AG10803 (cell line): Measurements from ENCODE around the gene RUVBL1.
A peak's percentile ranks its signal among the peaks of the same experiment; 100 is the strongest.

Experiments
- DNase-seq: peaks from one replicate; pipeline ENCODE4 v3.0.0; 2010; ENCODE audit warnings: low read depth
- H3K4me3 ChIP-seq: 2 replicates; pipeline ENCODE4 v1.5.1; 2011; ENCODE audit warnings: mild to moderate bottlenecking, low read length, control low read depth
- TF ChIP-seq, protein P1 (sequence below): conservative IDR thresholded peaks from 2 replicates; pipeline ENCODE4 v1.5.1; 2011; ENCODE audit warnings: mild to moderate bottlenecking, low read length, control low read depth, inconsistent platforms

RUVBL1 gene

GRCh38 chr3:128095222-128095703, 28.3 kb downstream of the RUVBL1 start:
- no peak overlapping the region for H3K4me3 ChIP-seq
- peak; percentile 94 for DNase-seq
- TF ChIP-seq, protein P1, sequence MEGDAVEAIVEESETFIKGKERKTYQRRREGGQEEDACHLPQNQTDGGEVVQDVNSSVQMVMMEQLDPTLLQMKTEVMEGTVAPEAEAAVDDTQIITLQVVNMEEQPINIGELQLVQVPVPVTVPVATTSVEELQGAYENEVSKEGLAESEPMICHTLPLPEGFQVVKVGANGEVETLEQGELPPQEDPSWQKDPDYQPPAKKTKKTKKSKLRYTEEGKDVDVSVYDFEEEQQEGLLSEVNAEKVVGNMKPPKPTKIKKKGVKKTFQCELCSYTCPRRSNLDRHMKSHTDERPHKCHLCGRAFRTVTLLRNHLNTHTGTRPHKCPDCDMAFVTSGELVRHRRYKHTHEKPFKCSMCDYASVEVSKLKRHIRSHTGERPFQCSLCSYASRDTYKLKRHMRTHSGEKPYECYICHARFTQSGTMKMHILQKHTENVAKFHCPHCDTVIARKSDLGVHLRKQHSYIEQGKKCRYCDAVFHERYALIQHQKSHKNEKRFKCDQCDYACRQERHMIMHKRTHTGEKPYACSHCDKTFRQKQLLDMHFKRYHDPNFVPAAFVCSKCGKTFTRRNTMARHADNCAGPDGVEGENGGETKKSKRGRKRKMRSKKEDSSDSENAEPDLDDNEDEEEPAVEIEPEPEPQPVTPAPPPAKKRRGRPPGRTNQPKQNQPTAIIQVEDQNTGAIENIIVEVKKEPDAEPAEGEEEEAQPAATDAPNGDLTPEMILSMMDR: peak; percentile 87

DNA sequence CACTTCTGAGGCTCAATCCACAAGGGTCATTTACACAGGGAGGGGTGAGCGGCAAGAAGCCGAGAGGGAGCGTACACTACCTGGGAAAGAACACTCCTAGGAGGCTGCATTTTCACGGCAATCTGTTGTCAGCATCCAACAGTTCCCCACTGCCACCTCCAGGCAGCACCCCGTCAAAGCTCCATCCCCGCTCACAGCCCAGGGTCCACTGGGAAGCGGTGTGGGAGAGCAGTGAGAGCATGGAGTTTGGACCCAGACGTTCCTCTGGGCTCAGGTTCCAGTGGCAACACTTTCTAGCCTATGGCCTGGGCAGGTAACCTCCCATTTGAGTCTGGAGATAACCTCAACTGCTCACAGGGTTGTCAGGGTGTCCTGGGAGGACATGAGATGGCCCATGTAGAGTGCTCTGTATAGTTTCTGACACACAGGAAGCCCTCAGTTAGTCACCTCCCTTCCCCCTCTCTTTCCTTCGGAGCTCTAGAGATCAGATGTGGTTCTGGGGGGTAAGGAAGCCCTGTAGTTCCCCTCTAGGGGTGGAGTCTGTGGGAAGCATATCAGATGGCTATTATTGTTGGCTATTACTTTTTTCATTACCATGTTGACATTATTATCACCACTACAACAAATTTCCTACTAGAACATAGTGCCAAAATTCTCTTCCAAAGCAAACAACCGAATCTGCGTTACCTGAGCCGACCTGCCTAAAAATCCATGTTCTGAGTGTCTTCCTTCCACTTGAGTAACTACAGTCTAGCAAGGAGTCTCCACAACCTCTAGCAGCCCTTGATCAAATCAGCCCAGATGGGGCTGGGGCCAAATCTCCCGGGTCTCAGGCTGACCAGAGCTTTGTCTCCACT, 29.1 kb downstream of the RUVBL1 start:
- TF ChIP-seq, protein P1: no peak
- H3K4me3 ChIP-seq: no peak overlapping the region
- DNase-seq: no peak

GRCh38 chr3:128091586-128091985, 32.0 kb downstream of the RUVBL1 start:
- TF ChIP-seq, protein P1: no peak
- H3K4me3 ChIP-seq: no peak overlapping the region
- DNase-seq: peak; percentile 44

GRCh38 chr3:128089135-128089534, 34.5 kb downstream of the RUVBL1 start:
- no peak overlapping the region for H3K4me3 ChIP-seq
- no peak for DNase-seq
- TF ChIP-seq, protein P1: no peak

GRCh38 chr3:128084675-128085021, 39.0 kb downstream of the RUVBL1 start:
- H3K4me3 ChIP-seq: no peak overlapping the region
- TF ChIP-seq, protein P1: no peak
- DNase-seq: no peak

DNA sequence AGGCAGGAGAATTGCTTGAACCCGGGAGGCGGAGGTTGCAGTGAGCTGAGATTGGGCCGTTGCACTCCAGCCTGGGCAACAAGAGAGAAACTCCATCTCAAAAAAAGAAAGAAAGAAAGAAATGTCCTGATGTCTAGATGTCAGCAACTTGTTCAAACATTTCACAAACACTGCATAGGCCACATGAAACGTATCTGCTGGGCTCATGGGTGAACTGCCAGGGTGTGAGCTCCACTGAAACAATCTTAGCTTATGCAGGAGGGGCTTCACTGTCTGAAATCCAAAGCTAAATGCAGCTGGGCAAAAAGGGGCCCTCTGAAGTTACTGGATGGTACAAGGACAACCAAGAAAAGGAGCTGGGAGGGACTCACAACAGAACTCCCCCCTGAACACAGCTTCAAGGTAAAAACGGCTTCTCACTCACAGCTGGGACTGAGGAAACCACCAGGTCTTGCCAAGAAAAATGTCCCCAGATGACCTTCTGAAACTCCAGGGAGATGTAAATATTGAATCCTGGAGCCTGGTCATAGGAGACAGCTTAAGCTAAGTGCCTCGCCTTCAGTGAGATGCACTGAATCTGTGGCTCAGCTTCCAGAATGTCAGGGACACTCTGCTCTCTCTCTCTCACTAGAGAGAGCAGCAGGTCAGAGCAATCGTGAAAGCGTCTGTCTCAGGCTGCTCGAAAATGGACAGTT, 39.5 kb downstream of the RUVBL1 start:
- H3K4me3 ChIP-seq: no peak overlapping the region
- DNase-seq: peak; percentile 56
- TF ChIP-seq, protein P1: no peak
